ENCODE results near the gene CD38. TPM values are rescaled to one million over a fixed set of nuclear protein-coding genes. Genes with fewer than 3 reads are reported as not detected.

Gene CD38
- total and polyA plus RNA-seq, 2 of the 13 experiments (the other 11 are each of a cell fraction or from before 2014, with no cell fraction given): not detected

- H3K4me3 ChIP-seq (replicated peaks in 1 of 3; ENCODE audit: insufficient read depth in 1 of 3, low read depth in 2 of 3, low read length in 3 of 3): no peak overlapping the region
- H3K9ac ChIP-seq (ENCODE audit: insufficient read depth, low read depth, low read length): no peak overlapping the region
- H3K9me3 ChIP-seq (ENCODE audit: low read length): no peaks in the 10 kb centered on the region
- no peaks in the 10 kb centered on the region for H3K36me3 ChIP-seq (replicated peaks in 1 of 2; ENCODE audit: control insufficient read depth in 1 of 2, insufficient read depth in 2 of 2, low read length in 2 of 2)
- H3K27ac ChIP-seq (ENCODE audit: extremely low read length, insufficient read depth, low read length): no peak overlapping the region
- no TSS peak for BruUV-seq (replicated peaks)
- no peaks in the 10 kb centered on the region for H3K4me1 ChIP-seq (ENCODE audit: insufficient read depth, low read length)
- no peaks in the 10 kb centered on the region for H3K79me2 ChIP-seq (ENCODE audit: insufficient read depth, low read length)
- TF ChIP-seq MAFK (conservative IDR thresholded peaks at IDR 0.05 in 1 of 2, IDR thresholded peaks at IDR 0.05 in 1 of 2; ENCODE audit: low read length in 2 of 2): no peak
- no peak for TF ChIP-seq KLF13 (CRISPR knock-in tag; IDR thresholded peaks at IDR 0.05)
- no peak for TF ChIP-seq RAD21 (CRISPR knock-in tag; IDR thresholded peaks at IDR 0.05)
- TF ChIP-seq TCF12 (IDR thresholded peaks at IDR 0.05): no peak
- TF ChIP-seq TCF12 (CRISPR knock-in tag; IDR thresholded peaks at IDR 0.05): no peak
- TF ChIP-seq ZNF382 (CRISPR knock-in tag; IDR thresholded peaks at IDR 0.05; ENCODE audit: borderline replicate concordance): no peak
- TF ChIP-seq SNAI1 (CRISPR knock-in tag; IDR thresholded peaks at IDR 0.05; ENCODE audit: borderline replicate concordance): no peak
- no peak for TF ChIP-seq ETS1 (CRISPR knock-in tag; IDR thresholded peaks at IDR 0.05)
- TF ChIP-seq RBM22 (optimal IDR thresholded peaks at IDR 0.05; ENCODE audit: low read length): no peak
- TF ChIP-seq HOXA5 (CRISPR knock-in tag; IDR thresholded peaks at IDR 0.05): no peak
- TF ChIP-seq ZNF839 (CRISPR knock-in tag; IDR thresholded peaks at IDR 0.05; ENCODE audit: borderline replicate concordance): no peak
- no peak for TF ChIP-seq ZNF614 (CRISPR knock-in tag; IDR thresholded peaks at IDR 0.05; ENCODE audit: borderline replicate concordance)
- no peak for TF ChIP-seq GPBP1L1 (CRISPR knock-in tag; IDR thresholded peaks at IDR 0.05)
- TF ChIP-seq PRDM10 (CRISPR knock-in tag; IDR thresholded peaks at IDR 0.05; ENCODE audit: low read depth): no peak
- no peak for TF ChIP-seq DNMT1 (CRISPR knock-in tag; IDR thresholded peaks at IDR 0.05)
- no peak overlapping the region for H3K4me2 ChIP-seq (ENCODE audit: low read depth, low read length)
- ATAC-seq (no peak), DNase-seq (ENCODE audit: low spot score) (no peak), FAIRE-seq (no peak)
- 8% methylated on average over 6 of the region's 6 CpGs for WGBS (ENCODE audit: low lambda C conversion rate)
- intact Hi-C loops (cut with micrococcal nuclease; ENCODE audit: unreplicated experiment) (no loop called here), in situ Hi-C loops (cut with HindIII; ENCODE audit: extremely low pct_ligation_motif_present, low pct_unique_long_range_greater_than_20kb) (no loop called here)
- ChIA-PET POLR2A (no interaction called here), CTCF (ENCODE audit: low intra/inter-chr PET ratio, low total read pairs) (no interaction called here)
- H3K27me3 ChIP-seq (ENCODE audit: control insufficient read depth in 1 of 2, insufficient read depth in 2 of 2, low read length in 2 of 2): peaks cover 0 to 7% of the 10 kb centered on the region in 2 experiments; a peak in 2 of 5 replicates
- no peak overlapping the region for H2AFZ ChIP-seq (ENCODE audit: low read length)
- H4K20me1 ChIP-seq (ENCODE audit: insufficient read depth, low read length): no peaks in the 10 kb centered on the region
Observed at GRCh38 chr4:15765910-15766697, 12.0 kb upstream of the CD38 start.
